ENCODE data around the gene TBC1D4. TPM values are rescaled to one million over a fixed set of nuclear protein-coding genes. Genes with fewer than 3 reads are reported as not detected.
"Not testable (repeated sequence)": the region's sequence is repeated elsewhere in the genome, so short reads cannot be mapped to it uniquely, and the experiment has no call there.

The TBC1D4 gene
- polyA plus RNA-seq, 10 donors = 11.9 to 28.6 (median 20.1) TPM

GRCh38 chr13:75455962-75456361 lies 26.0 kb downstream of the TBC1D4 start:
- no peak for DNase-seq

GRCh38 chr13:75454497-75454896 lies 27.5 kb downstream of the TBC1D4 start:
- peak in 1 of 3 donors; percentile 37 for DNase-seq

GRCh38 chr13:75452564-75452963 lies 29.4 kb downstream of the TBC1D4 start:
- no peak for DNase-seq

DNA sequence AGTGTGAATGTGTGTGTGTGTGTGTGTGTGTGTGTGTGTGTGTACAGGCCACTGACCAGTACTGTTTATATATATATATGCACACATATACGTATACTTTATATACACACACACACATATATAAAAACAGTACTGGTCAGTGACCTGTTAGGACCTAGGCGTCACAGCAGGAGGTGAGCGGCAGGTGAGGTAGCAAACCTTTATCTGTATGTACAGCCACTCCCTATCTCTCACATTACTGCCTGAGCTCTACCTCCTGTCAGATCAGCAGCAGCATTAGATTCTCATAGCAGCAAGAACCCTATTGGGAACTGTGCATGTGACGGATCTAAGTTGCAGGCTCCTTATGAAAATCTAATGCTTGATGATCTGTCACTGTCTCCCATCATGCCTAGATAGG lies 34.5 kb downstream of the TBC1D4 start:
- DNase-seq = no peak

DNA sequence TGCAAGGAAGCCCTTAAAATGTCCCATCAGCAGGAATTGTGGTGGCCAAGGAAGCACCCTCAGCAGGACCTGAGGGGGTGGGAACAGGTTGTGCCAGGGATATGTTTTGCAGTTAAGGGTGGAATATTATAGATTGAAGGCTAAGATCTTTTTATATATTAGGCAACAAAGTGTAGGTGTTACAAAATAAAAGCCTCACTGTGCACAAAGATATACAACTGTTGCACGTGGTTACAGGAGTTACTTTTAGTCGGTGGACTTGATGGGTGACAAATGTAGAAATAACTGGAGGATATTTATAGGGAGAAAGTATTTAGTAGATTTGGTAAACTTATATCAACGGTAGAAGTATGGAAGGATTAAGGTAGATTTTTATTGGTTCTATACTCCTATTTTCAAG lies 35.1 kb downstream of the TBC1D4 start:
- DNase-seq = no peak

- DNase-seq = peak in 2 of 3 donors; percentile 43 to 68
Measured at GRCh38 chr13:75445717-75446499, 36.1 kb downstream of the TBC1D4 start.

- no peak for DNase-seq
Measured at GRCh38 chr13:75444016-75444415, 38.0 kb downstream of the TBC1D4 start.

- no peak for DNase-seq
Measured at GRCh38 chr13:75443356-75443958, 38.5 kb downstream of the TBC1D4 start.

DNA sequence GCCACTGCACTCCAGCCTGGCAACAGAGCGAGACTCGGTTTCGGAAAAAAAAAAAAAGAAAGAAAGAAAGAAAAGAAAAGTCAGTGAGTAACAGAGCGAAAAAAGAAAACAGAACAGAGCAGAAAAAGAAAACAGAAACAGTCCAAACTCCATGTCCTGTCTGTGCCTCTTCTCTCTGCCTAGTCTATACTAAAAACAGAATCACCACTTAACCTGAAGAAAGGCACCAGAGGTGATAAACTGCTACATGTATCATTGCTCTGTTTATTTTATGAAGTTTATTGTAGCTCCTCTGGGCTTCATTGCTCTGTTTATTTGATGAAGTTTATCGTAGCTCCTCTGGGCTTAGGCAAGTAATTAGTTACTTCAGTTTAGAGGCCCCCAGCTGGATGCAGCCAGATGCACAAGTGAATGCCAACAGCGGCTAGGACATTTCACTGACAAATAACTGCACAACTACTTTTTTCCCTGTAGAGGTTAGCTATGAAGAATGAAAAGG lies 39.2 kb downstream of the TBC1D4 start:
- peak in 1 of 3 donors; percentile 31 for DNase-seq

DNA sequence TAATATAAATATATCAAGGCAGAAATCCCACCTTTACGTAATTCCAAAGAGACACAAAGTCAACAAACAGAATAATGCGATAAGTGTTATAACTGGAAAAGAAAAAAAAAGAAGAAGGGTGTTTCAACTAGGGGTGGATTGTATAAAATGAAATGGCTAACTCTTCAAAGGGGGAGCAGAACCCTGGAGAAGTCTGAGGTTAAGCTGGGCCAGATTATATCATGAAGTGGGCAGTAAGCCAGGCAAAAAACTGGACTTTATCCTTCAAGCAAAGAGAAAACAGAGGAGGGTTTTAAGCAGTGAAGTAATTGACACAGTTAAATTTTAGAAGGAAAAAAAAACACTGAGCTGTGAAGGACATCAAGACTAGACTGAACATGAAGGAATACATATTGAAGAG lies 41.9 kb downstream of the TBC1D4 start:
- peak in 2 of 3 donors; percentile 46 to 53 for DNase-seq

GRCh38 chr13:75437582-75438318 lies 44.2 kb downstream of the TBC1D4 start:
- DNase-seq = peak in 2 of 3 donors; percentile 28 to 60

GRCh38 chr13:75434126-75434525 lies 47.8 kb downstream of the TBC1D4 start:
- not testable (repeated sequence) for DNase-seq

DNA sequence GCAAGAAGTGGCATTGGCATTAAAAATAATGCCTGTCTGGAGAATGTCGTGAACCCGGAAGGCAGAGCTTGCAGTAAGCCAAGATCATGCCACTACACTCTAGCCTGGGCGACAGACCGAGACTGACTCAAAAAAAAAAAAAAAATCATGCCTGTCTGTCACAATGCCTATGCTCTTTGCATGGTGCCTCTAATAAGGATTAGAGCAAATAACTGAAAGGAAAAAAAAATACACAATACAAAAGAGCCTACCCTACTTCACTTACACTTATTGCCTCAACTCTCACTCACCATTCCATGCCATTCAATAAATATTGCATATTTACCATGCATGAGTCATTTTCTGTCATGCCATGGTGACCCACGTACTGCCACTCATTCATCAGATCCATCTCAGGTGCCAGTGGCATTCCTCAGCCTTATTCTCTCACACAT lies 49.1 kb downstream of the TBC1D4 start:
- no peak for DNase-seq

DNA sequence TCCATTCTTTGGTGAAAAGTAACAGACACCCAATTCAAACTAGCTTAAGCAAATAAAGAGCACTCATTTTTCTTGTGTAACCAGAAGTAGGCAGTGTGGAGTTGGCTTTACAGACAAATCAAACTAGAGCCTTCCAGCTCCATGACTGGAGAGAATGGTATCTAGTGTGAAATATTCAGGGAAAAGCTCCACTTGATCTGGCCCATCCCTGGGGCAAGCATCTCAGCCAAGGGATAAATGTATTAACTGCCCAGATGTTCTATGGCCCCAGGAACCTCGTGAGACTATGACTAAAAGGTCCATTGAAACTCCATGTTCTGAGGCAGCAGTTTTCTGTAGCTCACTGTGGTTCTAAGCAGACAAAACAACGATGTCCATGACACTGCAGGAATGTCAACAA lies 49.9 kb downstream of the TBC1D4 start:
- no peak for DNase-seq

DNA sequence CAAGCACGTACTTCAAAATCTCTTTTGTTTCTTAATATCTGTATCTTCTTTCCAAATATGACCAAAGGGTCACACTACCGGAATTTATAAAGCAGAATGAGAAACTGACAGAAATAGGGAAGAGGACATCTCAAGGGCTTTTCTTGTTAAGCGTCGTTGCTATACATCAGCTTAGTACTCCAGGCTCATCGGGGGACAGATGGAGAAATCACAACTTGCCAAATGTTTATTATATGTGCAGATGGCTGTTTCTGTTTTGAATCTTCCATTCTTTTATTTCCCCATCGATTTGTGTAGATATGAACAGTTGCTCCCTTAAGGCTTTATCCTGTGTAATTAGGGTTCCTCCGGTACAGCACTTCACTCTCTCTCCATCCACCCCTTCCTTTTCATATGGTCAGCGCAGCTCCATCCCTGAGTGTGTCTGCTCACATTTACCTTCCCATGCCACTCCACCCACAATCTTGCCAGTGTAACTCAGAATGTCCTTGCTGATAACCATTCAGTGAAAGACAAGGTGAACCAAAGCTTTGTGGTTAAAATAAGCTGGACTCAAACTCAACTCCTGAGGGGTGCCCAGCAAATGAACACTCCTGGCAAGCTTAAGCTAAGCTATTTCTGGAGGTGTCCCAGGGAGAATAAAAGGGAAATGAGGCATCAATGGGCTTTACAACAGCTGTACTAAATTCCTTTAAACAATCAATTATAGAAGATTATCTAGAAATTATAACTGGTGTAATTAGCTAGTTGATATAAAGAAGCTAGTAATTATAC lies 51.3 kb downstream of the TBC1D4 start:
- peak in 1 of 3 donors; percentile 57 for DNase-seq

DNA sequence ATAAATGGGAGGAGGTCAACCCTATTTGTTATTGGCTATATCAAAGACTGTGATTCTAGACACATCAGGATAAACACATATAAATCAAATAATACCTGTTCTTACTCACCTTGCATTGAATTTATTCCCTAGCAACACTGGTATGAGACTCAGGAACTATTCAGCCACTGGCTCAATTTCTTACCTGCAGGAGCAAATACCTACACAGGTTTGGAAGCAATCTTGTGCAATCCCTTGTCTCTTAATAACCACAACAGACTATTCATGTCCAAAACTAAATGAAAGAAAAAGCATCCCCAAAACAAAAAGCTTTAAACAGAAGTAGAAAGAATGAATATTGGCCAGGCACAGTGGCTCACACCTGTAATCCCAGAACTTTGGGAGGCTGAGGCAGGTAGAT lies 55.5 kb downstream of the TBC1D4 start:
- DNase-seq = no peak

DNA sequence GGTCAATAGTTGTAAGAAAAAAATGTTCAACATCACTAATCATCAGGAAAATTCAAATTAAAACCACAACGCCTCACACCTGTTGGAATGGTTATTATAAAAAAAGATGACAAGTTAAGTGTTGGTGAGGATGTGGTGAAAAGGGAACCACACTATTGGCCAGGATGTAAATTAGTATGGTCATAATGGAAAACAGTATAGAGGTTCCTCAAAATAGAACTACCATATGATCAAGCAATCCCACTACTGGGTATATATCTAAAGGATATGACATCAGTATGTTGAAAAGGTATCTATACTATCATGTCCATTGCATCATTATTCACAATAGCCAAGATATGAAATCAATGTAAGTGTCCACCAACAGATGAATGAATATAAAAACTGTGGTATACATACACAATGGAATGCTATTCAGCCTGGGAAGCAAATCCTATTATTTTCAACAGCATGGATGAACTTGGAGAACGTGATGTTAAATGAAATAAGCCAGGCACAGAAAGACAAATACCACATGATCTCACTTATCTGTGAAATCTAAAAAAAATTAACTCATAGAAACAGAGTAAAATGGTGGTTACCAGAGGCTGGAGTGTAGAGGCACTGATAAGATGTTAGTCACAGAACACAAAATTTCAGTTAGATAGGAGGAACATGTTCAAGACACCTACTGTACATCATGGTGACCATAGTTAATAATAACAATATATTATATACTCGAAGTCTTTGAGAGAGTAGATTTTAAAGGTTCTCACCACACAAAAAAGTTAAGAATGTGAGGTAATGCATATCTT lies 56.6 kb downstream of the TBC1D4 start:
- DNase-seq = no peak

DNA sequence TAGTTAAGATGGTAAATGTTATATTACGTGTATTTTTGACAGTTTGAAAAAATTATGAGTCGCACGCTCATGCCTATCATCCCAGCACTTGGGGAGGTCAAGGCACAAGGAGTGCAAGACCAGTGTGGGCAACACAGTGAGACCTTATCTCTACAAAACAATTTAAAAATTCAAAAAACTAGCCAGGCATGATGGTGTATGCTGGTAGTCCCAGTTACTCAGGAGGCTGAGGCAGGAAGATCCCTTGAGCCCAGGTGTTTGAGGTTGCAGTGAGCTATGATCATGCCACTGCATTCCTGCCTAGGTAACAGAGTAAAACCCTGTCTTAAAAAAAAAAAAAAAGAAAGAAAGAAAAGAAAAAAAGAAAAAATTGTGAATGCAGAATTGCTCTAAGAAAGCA lies 58.0 kb downstream of the TBC1D4 start:
- no peak for DNase-seq

GRCh38 chr13:75422028-75422427 lies 59.9 kb downstream of the TBC1D4 start:
- no peak for DNase-seq

DNA sequence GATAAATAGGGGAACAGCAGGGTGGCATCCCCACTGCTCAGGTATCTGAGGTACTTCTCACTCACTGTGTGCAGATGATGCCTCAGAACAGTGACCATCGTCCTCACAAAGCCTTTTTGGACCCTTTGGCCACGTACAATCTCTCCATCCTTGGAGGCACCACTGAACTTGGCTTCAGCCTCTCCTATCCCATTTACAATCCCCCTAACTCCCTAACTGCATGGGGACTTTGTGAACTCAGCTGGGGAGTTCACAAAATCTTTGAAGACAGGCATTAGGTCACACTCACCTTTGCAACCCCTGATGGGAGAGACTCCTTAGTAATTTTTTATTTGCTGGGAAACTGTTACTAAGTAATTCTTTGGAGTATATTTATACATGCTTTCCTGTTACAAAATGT lies 60.8 kb downstream of the TBC1D4 start:
- no peak for DNase-seq

- no peak for DNase-seq
Measured at GRCh38 chr13:75419656-75420055, 62.3 kb downstream of the TBC1D4 start.

Data from muscle of back (tissue), 11 donors.